ENCODE measurements around the gene FNDC4.

DNA sequence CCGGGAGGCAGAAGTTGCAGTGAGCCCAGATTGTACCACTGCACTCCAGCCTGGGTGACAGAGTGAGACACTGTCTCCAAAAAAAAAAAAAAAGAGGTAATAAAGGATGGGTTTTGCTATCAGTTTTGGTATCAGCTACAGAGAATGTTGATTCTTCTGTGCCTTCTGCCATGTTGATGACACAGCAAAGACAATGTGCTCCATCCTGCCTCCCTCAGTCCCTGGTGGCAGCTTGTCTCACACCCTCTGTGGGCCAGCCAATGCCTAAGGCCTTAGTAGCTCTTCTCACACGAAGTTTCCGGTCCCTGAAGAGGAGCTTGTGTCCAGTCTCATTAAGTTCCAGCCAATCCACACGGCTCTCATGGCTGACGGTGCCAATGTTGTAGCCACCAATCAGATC, 23.0 kb downstream of the FNDC4 start:
- TF ChIP-seq, protein P1, sequence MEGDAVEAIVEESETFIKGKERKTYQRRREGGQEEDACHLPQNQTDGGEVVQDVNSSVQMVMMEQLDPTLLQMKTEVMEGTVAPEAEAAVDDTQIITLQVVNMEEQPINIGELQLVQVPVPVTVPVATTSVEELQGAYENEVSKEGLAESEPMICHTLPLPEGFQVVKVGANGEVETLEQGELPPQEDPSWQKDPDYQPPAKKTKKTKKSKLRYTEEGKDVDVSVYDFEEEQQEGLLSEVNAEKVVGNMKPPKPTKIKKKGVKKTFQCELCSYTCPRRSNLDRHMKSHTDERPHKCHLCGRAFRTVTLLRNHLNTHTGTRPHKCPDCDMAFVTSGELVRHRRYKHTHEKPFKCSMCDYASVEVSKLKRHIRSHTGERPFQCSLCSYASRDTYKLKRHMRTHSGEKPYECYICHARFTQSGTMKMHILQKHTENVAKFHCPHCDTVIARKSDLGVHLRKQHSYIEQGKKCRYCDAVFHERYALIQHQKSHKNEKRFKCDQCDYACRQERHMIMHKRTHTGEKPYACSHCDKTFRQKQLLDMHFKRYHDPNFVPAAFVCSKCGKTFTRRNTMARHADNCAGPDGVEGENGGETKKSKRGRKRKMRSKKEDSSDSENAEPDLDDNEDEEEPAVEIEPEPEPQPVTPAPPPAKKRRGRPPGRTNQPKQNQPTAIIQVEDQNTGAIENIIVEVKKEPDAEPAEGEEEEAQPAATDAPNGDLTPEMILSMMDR (IDR thresholded peaks at IDR 0.05) = no peak
- TF ChIP-seq ZFX (IDR thresholded peaks at IDR 0.05; ENCODE audit: borderline replicate concordance) = no peak

Data from 22Rv1 (cell line).